GM18499 (cell line): ENCODE measurements around the gene IGFBP7.

Experiments used
- ATAC-seq: cut with Tn5 transposase; IDR thresholded peaks from one replicate; pipeline ENCODE4 v1.9.1; 2021; ENCODE audit warnings: moderate number of reproducible peaks; ENCODE audit not compliant: insufficient read depth, unreplicated experiment

Gene IGFBP7, protein sequence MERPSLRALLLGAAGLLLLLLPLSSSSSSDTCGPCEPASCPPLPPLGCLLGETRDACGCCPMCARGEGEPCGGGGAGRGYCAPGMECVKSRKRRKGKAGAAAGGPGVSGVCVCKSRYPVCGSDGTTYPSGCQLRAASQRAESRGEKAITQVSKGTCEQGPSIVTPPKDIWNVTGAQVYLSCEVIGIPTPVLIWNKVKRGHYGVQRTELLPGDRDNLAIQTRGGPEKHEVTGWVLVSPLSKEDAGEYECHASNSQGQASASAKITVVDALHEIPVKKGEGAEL

DNA sequence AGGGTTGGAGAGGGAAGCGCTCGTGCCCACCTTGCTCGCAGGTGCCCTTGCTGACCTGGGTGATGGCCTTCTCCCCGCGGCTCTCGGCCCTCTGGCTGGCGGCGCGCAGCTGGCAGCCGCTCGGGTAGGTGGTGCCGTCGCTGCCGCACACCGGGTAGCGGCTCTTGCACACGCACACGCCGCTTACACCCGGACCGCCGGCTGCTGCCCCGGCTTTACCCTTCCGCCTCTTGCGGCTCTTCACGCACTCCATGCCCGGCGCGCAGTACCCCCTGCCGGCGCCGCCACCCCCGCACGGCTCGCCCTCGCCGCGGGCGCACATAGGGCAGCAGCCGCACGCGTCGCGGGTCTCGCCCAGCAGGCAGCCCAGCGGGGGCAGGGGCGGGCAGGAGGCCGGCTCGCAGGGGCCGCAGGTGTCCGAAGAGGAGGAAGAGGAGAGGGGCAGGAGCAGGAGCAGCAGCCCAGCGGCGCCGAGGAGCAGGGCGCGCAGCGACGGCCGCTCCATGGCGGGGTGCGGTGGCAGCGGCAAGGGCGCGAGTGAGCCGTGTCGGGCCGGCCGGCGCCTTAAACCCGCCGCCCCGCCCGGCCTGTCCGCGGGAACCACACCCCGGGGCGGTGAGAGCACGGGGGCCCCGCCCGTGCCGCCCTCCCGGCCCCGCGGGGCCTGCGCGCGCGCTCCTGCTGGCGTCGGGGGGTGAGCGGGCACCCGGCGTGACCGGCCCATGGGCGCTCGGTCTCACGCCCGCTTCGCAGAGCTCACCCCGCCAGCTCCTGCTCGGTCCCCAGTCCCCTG is at the start of gene IGFBP7:
Gene IGFBP7 (minus strand): TSS at position 539 of the 793 bp plus-strand sequence. CDS start 34 bp downstream, at position 505.
- ATAC-seq: no peak

DNA sequence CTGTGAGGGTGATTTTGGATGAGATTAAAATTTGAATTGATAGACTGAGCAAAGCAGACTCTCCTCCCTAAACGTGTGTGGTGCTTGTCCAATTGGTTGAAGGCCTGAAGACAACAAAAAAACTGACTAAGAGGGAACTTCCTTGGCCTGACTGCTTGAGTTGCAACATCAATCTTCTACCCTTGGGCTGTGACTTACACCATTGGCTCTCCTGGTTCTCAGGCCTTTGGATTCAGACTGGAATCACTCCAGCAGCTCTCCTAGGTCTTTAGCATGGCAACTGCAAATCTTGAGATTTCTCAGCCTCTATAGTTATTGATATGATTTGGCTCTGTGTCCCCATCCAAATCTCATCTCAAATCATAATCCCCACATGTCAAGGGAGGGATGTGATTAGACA is 49.7 kb upstream of the IGFBP7 start:
- no peak for ATAC-seq

DNA sequence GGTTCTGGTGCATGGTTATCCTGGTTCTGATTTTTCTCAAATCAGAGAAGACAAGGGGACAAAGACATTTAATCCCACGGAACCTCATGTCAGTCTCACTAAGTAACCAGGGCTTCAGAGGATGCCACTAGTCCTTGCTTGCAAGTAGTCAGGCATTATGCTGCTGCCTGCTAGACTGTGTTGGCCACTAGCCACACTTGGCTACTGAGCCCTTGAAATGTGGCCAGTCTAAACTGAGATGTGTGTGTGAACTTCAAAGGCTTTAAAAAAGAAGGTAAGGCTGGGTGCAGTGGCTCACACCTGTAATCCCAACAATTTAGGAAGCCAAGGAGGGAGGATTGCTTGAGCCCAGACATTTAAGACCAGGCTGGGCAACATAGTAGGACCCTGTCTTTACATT is 48.6 kb upstream of the IGFBP7 start:
- ATAC-seq: no peak

DNA sequence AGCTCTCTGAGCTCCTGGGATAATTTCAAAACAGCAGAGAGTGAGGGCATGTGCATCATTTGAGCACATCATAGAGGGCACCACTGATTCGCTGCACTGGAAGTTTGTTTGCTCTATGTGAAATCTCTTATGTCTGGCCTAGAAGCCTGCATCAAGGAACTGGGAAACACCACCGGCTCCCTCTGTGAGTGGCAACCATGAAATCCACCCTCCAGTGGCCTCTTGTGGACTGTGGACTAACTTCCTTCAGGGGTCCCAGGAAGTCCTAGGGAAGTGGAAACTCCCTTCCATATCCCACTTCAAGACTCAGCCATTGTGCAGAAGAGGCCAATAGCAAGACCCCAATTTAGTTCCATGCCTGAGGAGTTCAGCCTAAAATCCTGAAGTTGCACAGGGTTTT is 48.0 kb upstream of the IGFBP7 start:
- no peak for ATAC-seq

DNA sequence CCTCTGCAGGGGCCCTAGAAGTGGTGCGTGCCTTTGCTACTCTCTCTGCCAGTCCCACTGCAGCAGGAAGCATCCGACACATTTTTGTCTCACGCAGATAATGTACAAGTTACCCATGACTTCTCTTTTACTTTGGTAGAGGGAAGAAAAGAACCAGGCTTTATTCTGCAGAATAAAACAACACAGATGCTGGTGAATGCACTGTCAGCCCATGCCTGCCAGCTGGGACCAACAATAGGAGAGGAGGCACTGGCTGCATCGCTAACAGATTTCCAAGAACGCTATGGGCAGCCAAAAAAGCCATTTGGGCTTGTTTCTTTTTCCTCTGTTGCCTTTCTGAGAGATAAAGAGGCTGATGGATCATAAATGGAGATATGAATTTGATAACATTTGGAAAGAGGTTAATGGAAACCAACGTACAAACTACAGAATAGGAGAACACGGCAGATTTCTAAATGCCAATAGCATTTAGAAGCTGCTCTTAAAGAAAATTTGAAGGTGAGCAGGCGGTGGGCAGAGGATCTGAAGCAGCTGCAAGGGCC is 47.5 kb upstream of the IGFBP7 start:
- no peak for ATAC-seq

DNA sequence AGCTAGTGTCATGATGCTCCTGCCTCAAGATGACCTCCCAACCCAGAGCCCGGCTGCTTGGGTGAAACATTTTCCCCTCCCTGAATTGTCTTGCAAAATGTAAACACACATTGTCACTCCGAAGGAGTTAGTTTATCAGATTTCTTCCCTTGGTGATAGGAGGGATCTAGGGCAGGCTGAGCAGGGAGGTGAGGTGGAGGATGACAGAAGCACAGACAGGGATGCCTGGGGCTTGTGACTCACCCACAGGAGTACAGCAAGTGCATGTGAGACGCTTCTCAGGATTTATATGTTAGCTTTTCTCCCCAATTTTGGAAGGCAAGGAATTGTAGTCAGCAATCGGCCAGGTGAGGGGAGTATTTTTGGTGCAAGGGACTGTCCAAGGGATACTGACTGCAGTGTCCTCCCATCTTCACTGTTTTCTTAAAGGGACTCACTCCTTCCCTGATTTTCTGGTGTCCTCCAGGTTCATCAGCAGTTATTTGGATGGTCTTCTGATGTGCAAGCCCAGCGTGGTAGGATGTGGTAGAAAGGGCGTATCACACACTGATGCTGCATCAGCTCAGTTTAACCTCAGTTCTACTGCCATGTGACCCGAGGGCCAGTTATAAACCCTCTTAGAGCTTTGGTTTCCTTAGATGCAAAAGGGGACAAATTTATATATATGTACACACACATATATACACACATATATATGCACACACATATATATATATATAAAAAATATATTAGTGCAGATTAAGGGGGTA is 46.2 kb upstream of the IGFBP7 start:
- ATAC-seq: no peak

DNA sequence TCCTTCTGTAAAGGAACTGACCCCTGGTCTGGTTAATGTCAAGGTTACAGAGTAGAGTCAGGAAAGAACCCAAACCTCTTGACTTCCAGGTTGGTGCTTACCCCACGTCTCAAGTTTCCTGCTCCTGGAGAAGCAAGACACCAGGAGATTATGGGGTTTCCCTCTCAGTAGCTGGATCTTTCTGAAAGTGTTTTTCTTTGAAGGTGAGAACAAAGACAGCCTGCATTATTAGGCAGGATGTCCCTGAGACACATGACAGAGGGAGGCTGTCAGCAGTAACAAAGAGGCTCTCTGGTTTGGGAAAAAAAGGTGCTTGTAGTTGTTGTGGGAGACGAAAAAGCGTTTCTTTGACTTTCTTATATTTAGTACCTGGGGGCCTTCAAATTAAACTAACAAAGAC is 44.7 kb upstream of the IGFBP7 start:
- no peak for ATAC-seq

DNA sequence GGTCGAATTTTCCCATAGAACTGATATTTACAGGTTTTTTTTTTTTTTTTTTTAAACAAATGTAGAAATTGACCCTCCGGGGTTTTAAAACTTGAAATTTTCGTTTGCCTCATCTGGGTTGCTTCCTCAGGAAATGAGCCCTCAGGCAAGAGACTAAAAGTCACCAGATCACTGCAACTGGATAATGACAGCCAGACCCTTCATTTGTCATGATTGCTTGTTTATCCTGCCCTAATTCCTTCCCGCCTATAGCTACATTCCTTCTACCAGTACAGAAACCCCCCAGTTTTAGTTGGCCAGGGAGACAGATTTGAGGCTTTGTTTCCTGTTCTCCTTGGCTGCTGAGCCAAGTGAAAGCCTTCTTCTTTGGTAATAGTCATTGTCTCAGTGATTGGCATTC is 44.0 kb upstream of the IGFBP7 start:
- ATAC-seq: no peak

DNA sequence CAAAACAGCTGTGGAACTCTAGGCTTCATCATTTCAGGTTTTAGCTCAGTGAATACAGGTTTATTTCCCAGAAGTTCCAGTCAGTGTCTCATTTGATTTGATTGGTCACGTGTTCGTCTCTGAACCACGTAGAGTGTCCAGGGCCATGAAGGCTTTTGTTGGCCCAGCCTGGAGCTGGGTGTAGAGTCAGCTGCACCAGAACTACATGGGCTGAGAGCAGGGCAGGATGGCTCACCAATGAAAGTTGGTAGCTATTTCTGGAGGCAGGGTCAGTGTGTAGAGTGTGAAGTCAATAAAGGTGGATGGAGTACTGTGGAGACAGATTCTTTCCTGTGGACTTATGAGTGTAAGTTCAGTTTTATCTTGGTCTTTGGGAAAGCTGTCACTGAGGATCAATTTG is 43.0 kb upstream of the IGFBP7 start:
- ATAC-seq: no peak

DNA sequence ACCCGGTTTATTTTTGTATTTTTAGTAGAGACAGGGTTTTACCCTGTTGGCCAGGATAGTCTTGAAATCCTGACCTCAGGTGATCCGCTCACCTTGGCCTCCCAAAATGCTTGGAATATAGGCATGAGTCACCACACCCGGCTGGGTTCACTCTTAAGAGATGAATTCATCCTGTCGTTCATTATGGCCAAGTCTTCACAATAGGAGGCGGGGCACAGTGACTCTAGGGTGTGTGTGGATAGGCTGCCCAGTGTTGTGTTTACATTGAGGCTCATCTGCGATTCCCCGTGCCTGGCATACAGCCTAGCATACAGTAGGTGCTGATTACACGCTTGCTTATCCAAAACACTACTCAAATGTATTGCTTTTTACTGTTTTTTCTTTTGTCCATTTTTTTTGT is 41.3 kb upstream of the IGFBP7 start:
- ATAC-seq: no peak

DNA sequence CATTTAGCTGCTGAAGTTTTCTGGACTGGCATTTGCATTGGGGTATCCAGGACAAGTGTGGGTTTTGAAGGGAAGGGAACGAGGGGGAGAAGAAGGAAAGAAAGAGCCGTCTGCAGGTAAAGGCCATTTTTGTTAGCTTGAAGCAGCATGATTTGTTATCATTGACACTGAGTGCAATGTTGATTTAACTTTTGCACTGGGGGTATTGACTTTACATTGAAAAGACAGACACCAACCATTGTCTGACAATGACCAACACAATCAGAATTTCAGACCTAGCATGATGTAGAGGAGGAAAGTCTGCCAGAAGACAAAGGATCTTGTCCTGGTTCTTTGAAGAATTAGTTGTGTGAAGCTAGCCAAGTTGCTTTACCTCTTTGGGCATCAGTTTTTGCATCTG is 39.6 kb upstream of the IGFBP7 start:
- no peak for ATAC-seq

DNA sequence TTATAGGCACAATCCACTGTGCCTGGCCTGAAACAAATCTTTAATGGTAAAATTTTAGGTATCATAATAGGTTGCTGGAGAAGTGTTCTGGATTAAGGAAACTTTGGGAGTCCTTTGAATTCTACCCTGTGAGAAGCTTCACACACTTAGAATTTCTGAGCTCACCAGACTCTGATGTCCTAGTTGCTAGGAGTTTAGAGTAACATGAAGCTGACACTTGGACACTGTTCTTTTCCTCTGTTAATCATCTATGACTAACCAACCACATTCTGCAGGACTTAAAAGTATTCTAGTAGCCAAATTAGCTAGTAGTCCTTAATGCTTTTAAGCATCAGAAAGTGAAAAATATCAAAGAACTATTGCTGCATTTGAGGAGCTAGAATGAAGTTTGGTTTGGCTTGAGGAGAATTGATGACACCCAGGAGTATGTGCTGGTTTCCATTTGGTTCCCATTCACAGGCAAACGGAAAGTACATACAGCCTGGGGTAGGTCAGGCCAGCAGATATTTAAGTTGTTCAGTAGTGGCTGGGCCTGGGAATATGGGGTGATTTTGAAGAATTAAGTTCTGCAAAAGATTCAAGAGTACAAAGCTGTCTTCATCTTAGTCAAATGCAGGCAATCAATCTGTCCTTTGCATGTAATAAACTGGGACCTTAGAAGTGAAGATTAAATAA is 38.8 kb upstream of the IGFBP7 start:
- ATAC-seq: no peak

DNA sequence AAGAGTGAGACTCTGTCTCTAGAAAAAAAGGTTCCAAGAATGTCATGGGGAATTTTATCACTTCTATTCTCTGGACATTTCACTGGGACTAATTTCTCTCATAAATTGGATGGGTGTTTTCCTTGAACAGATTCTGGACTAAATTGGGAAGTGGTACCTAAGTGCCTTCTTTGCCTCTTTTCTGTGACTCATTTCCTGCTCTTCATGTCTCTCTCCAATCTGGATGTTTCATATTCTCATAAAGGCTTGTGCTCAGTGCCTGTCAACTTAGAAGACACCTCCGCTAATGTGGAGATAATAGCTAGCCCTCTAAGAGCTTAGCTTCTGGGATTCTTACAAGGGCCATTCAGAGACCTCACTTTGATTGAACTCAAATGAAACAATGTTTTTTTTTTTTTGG is 38.0 kb upstream of the IGFBP7 start:
- ATAC-seq: no peak

DNA sequence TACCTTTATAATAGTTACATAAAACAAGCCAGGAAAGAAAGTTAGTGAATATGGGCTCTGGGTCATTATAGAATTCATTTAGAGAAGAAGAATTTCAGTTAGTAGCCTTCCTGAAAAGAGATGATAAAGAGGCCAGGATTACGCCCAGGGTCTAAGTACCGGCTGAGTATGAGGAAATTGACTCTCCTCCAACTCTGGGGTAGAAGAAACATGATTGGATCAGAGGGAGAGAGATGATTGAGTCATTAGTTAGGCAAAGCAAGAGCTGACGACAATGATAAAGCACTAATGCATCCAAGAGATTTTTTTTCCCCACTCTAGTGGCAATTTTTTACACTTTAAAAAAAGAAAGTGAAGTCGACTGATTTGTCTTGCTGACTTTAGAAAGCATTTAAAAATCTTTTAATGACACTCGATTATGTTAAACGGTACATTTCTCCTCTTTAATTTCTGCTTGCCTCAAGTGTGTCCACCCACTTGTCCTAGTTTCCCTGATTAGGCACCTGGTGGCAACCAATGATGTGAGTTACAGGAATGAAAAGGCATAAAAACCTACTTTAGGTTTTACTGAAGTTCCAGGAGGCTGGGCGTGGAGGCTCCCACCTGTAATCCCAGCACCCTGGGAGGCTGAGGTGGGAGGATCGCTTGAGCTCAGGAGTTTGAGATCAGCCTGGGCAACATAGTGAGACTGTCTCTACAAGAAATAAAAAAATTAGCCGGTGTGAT is 37.3 kb upstream of the IGFBP7 start:
- ATAC-seq: no peak

DNA sequence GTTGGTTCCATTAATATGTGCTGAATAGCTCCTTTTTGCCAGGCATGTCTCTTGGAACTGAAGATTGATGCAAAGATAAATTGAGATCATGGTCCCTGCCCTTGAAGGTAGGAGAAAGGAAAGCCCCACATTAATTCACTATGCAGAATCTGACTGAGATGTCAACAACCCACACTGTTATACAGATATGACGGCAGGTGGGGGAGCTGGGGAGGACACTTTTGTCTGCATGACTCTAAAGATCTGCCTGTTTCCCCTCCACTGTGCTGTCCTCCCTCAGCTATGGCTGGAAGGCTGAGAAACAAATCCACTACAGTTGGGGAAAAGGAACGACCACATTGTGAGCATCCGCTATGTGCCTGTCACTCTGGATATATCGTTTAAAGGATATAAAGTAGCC is 36.3 kb upstream of the IGFBP7 start:
- ATAC-seq: no peak

DNA sequence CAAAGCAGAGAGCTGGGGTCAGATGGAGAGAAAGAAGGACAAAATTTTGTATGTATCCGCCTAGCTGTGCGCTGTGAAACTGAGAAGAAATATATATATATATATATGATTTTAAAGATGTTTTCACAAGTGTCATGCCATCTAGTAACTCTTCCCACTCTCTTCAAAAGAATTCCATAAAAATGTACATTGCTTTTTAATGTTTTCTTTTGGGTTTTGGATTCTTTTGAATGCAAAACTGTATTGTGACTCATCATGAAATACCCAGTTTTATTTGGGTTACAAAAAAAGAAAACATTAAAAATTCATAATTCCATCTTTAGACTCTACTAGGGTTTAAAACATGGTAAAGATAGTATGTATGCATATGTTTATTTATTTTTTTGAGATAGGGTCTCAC is 34.3 kb upstream of the IGFBP7 start:
- ATAC-seq: no peak

DNA sequence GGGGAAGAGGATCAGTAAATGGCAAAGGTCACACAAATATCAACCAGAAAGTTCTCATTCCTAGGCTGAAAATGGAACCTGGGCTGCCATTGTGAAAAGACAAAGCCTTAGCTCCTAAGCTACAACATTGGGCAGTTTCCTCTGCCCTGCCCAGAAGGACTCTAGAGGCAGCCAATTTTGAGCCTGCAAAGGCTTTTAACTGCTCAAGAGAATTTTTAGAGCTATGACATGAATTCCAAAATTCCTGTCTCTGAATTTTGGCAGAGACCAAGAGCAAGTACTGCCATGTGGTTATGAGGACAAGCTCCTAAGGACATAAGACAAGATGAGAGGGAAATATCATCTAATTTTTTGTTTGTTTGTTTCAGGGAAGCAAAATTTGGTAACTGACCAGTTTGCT is 29.6 kb upstream of the IGFBP7 start:
- no peak for ATAC-seq

DNA sequence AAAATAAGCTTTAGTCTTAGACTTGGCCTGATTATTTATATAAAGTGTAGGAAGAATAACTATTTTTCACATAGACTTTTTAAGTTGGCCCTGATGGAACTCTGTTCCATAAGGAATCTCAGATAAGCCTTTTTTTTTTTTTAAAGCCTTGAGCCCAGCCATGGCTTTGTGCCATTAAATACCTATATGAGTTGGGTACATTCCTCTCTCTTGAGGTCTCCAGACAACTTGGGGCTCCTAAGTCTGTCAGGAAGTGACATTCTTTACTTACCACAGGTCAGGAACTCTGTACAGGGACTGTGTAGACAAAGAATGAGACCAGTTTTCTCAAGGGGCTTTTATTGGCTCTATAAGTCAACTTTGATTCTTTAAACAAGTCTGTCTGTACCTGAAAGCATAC is 27.1 kb upstream of the IGFBP7 start:
- ATAC-seq: no peak

DNA sequence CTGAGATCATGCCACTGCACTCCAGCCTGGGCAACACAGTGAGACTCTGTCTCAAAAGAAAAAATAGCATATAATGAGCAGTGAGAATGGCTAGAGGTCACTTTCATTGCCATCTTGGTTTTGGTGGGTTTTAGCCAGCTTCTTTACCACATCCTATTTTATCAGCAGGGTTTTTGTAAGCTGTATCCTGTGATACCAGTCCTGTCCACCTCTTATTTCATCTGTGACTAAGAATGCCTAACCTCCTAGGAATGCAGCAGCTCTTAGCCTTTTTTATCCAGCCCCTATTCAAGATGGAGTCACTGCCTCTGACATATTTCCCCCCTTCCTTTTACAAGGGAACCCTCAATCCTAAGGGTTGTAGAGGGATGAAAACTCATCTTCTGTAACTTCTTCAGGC is 26.1 kb upstream of the IGFBP7 start:
- ATAC-seq: no peak

DNA sequence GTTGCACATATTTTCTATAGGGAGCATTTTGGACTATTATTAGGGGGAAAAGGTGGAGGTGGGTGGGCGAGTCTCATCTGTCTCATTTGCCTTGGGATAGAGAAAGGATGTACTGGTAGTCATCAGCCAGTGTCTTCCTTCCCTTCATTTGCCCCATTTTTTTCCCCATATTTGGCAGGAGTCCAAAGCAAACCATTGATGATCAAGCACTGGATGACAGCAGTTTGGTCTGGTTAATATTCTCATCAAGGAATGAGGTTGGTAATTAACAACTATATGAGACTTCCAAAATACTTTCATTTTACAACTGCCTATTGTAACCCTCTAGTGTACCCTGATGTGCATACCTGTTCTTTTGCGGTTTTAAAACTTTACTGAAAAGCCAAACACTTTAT is 22.6 kb upstream of the IGFBP7 start:
- no peak for ATAC-seq
